ENCODE data around the gene NSMCE1.

- TF ChIP-seq CTCF (IDR thresholded peaks at IDR 0.05; ENCODE audit: low read depth, low read length) = no peak
- no peak for TF ChIP-seq EZH2phosphoT487 (IDR thresholded peaks at IDR 0.05; ENCODE audit: low read depth)
Observed at GRCh38 chr16:27199736-27200135, 68.8 kb downstream of the NSMCE1 start.
